ENCODE results near the gene TSHZ3.

TSHZ3 gene

GRCh38 chr19:31249217-31249616 is 100.0 kb downstream of the TSHZ3 start:
- in situ Hi-C loops (cut with HindIII; ENCODE audit: low sequenced_read_pairs), result no loop called here

GRCh38 chr19:31235806-31236205 is 113.4 kb downstream of the TSHZ3 start:
- in situ Hi-C loops (cut with HindIII; ENCODE audit: low sequenced_read_pairs), result no loop called here

- in situ Hi-C loops (cut with HindIII; ENCODE audit: low sequenced_read_pairs), result no loop called here
Observed at GRCh38 chr19:31233295-31233800, 115.9 kb downstream of the TSHZ3 start.

GRCh38 chr19:31232871-31233270 is 116.4 kb downstream of the TSHZ3 start:
- in situ Hi-C loops (cut with HindIII; ENCODE audit: low sequenced_read_pairs), result no loop called here

- in situ Hi-C loops (cut with HindIII; ENCODE audit: low sequenced_read_pairs), result no loop called here
Observed at GRCh38 chr19:31232180-31232579, 117.1 kb downstream of the TSHZ3 start.

GRCh38 chr19:31231237-31231636 is 118.0 kb downstream of the TSHZ3 start:
- in situ Hi-C loops (cut with HindIII; ENCODE audit: low sequenced_read_pairs), result no loop called here

- in situ Hi-C loops (cut with HindIII; ENCODE audit: low sequenced_read_pairs), result no loop called here
Observed at GRCh38 chr19:31226151-31226935, 122.9 kb downstream of the TSHZ3 start.

Measured in endothelial cell of hepatic sinusoid (primary cell).